Thyroid gland (tissue), 4 donors: ENCODE results near the gene MUSTN1. TPM values are rescaled to one million over a fixed set of nuclear protein-coding genes. Genes with fewer than 3 reads are reported as not detected.

Experiments used
- DNase-seq, 2 donors: peaks; one replicate each; pipeline ENCODE4 v3.0.0-alpha.2; 2019
- H3K27ac ChIP-seq, 3 donors: fragments of 200-600 bp; sonication (generic); 1 replicate in 2 of 3; 2 replicates in 1 of 3; pipeline ENCODE4 v1.5.1; 2016 to 2019; ENCODE audit warnings: mild to moderate bottlenecking in 1 of 3, moderate library complexity in 1 of 3
- H3K27me3 ChIP-seq: fragments of 200-600 bp; sonication (generic); one replicate; pipeline ENCODE4 v1.5.1; 2019
- H3K36me3 ChIP-seq, 2 donors: fragments of 200-600 bp; sonication (generic); one replicate each; pipeline ENCODE4 v1.5.1; 2016 to 2019
- H3K4me1 ChIP-seq, 2 donors: fragments of 200-600 bp; sonication (generic); one replicate each; pipeline ENCODE4 v1.5.1; 2017 to 2019
- H3K4me3 ChIP-seq, 3 donors: fragments of 200-600 bp; sonication (generic); replicated peaks in 1 of 3; 1 replicate in 2 of 3; 2 replicates in 1 of 3; pipeline ENCODE4 v1.5.1; 2016; ENCODE audit warnings: mild to moderate bottlenecking in 1 of 3
- H3K9me3 ChIP-seq: fragments of 200-600 bp; sonication (generic); one replicate; pipeline ENCODE4 v1.5.1; 2017
- POLR2A ChIP-seq, 2 donors: fragments of 450-650 bp; IDR thresholded peaks; one replicate each; pipeline ENCODE4 v1.6.1; 2017; ENCODE audit warnings: antibody characterized with exemption in 2 of 2, mild to moderate bottlenecking in 2 of 2, moderate library complexity in 1 of 2
- WGBS, 2 donors: methylation state at CpG; one replicate each; pipeline ENCODE4 v1.1.5; 2017; 5-methylcytosine and 5-hydroxymethylcytosine counted together
- intact Hi-C: fragments of 100-400 bp; cut with DNase I; formaldehyde crosslinking; loops from one replicate; pipeline ENCODE4 v1.15.1; 2023
- total RNA-seq, 4 donors: library from RNA; depleted of rRNA; stranded (reverse); fragments of >200 nt; gene quantifications; one replicate each; pipeline ENCODE4 v1.2.3, GENCODE V29; 2016
- TF ChIP-seq, protein P1 (sequence below), 6 experiments: fragments of 200-600 bp in 3 of 6; fragments of 450-650 bp in 3 of 6; sonication (generic) in 3 of 6; IDR thresholded peaks; one replicate each; pipeline ENCODE4 v1.5.1; 2016 to 2019; ENCODE audit warnings: antibody characterized with exemption in 6 of 6, mild to moderate bottlenecking in 2 of 6, inconsistent platforms in 1 of 6, moderate library complexity in 1 of 6

The MUSTN1 gene
- total RNA-seq, 4 donors from 2014 or later = 4.0 to 7.0 (median 6.7) TPM

DNA sequence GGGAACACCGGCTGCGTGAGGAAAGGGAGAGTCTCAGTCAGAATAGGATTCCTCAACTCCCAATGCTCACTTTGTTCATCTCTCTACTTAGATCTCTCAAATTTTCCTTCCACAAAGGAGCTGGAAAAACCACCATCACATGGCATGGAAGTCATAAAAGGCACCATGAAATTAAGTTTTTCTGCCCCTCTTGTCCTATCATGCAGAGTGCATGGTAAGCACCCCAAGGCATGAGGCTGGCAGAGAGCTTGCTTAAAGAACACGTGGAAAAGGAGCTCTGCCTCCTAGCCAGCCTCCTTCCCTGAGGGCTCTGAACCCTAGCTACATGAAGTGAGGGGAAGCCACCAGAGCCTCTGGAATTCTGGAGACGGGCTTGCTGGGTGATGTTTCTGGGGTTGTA, 44.8 kb upstream of the MUSTN1 start:
- Histone ChIP-seq H3K4me3 (no peak overlapping the region), H3K36me3 (no peaks in the 10 kb centered on the region), H3K27ac (no peak overlapping the region), H3K4me1 (peaks cover 7 to 9% of the 10 kb centered on the region in 2 donors), H3K27me3 (no peaks in the 10 kb centered on the region), H3K9me3 (no peaks in the 10 kb centered on the region)
- 94 to 97% methylated on average over 4 of the region's 4 CpGs for WGBS, 2 donors
- TF ChIP-seq, protein P1, sequence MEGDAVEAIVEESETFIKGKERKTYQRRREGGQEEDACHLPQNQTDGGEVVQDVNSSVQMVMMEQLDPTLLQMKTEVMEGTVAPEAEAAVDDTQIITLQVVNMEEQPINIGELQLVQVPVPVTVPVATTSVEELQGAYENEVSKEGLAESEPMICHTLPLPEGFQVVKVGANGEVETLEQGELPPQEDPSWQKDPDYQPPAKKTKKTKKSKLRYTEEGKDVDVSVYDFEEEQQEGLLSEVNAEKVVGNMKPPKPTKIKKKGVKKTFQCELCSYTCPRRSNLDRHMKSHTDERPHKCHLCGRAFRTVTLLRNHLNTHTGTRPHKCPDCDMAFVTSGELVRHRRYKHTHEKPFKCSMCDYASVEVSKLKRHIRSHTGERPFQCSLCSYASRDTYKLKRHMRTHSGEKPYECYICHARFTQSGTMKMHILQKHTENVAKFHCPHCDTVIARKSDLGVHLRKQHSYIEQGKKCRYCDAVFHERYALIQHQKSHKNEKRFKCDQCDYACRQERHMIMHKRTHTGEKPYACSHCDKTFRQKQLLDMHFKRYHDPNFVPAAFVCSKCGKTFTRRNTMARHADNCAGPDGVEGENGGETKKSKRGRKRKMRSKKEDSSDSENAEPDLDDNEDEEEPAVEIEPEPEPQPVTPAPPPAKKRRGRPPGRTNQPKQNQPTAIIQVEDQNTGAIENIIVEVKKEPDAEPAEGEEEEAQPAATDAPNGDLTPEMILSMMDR (IDR thresholded peaks at IDR 0.05) = no peak
- no peak for TF ChIP-seq POLR2A (IDR thresholded peaks at IDR 0.05)
- DNase-seq = no peak
- intact Hi-C loops = no loop called here

DNA sequence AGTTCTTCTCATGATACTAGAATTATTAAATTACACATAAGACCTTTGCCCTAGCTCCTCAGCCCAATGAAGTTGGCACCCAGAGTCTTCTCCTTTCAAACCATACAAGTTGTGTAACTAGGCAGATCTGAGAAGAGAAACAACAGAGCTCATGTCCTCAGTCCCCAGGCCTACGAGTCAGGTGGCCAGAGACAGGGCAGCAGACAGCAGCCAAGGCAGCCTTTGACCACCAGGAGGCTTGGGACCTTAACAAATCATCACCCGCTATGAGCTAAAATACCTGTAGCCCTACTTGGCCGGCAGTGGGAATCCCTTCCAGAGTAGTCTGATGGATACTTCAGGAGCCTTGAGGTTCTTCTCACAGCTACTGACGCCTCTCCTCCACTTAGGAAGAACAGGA, 44.3 kb upstream of the MUSTN1 start:
- intact Hi-C loops = no loop called here
- DNase-seq = no peak
- Histone ChIP-seq H3K4me1 (peaks cover 7 to 9% of the 10 kb centered on the region in 2 donors), H3K27ac (no peak overlapping the region), H3K4me3 (no peak overlapping the region), H3K9me3 (no peaks in the 10 kb centered on the region), H3K27me3 (no peaks in the 10 kb centered on the region), H3K36me3 (no peaks in the 10 kb centered on the region)
- WGBS, 2 donors = 68 to 86% methylated on average over 2 to 4 of the region's 4 CpGs
- no peak for TF ChIP-seq POLR2A (IDR thresholded peaks at IDR 0.05)
- TF ChIP-seq, protein P1 (IDR thresholded peaks at IDR 0.05) = no peak

DNA sequence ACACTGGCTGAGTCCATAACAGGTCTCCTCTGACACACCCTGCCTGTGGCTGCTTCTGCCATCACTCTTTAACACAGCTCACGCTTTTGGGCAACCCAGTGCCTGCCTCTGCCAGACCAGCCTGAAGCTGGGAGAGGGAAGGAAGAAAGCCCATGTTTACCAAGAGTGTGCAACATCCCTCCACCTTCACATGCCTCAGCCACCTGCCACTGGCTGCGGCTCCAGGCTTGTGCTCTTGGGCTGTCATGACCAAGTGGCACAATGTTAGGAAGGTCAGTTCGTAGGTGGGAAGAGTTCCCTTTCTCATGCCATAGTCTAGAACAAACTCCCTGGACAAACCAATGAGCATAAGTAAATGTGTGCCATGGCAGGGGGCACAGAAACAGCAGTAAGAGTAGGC, 42.3 kb upstream of the MUSTN1 start:
- Histone ChIP-seq H3K27me3 (no peaks in the 10 kb centered on the region), H3K4me1 (peaks cover 0 to 7% of the 10 kb centered on the region in 2 donors), H3K4me3 (no peak overlapping the region), H3K9me3 (no peaks in the 10 kb centered on the region), H3K27ac (no peak overlapping the region), H3K36me3 (no peaks in the 10 kb centered on the region)
- WGBS, 2 donors = 94 to 98% methylated on average over 3 of the region's 3 CpGs
- intact Hi-C loops = no loop called here
- no peak for DNase-seq
- TF ChIP-seq, protein P1 (IDR thresholded peaks at IDR 0.05) = no peak
- TF ChIP-seq POLR2A (IDR thresholded peaks at IDR 0.05) = no peak

DNA sequence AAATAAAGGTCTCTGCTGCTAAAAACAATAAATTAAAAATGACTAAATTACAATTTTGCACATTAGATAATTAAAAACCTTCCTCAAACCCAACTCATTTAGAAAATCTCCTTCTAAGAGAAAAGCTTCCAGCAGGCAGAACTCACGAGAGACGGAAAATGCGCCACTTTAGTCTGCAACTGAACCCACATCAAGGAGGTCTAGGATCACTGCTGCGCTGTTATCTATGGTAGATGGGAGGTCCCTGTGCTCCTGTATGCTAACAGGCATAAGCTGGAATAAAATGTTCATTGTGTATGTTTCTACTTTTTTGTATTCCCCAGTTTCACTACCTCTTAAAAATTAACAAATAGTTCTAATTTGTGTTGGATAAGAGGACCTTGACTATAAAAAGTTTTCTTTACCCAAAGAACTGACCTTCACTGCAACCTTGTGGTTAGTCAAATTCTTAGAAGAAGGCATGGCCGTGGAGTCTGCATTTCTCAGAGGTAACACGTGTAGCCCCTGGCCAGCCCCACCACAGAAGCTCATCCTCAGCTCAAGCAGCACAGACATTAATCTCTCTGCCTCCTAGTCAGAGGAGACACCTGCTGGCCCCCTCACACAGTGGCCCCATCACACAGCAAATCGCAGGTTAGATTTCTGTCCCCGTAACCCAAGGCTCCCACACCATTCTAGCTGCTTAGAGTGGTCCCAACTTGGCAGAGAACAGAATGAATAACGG, 40.2 kb upstream of the MUSTN1 start:
- Histone ChIP-seq H3K27me3 (no peaks in the 10 kb centered on the region), H3K4me3 (no peak overlapping the region), H3K36me3 (no peaks in the 10 kb centered on the region), H3K4me1 (peaks cover 0 to 4% of the 10 kb centered on the region in 2 donors), H3K27ac (no peak overlapping the region), H3K9me3 (no peaks in the 10 kb centered on the region)
- WGBS, 2 donors = 81 to 90% methylated on average over 9 of the region's 9 CpGs
- TF ChIP-seq, protein P1 (IDR thresholded peaks at IDR 0.05) = no peak
- no peak for TF ChIP-seq POLR2A (IDR thresholded peaks at IDR 0.05)
- intact Hi-C loops = no loop called here
- DNase-seq = no peak

DNA sequence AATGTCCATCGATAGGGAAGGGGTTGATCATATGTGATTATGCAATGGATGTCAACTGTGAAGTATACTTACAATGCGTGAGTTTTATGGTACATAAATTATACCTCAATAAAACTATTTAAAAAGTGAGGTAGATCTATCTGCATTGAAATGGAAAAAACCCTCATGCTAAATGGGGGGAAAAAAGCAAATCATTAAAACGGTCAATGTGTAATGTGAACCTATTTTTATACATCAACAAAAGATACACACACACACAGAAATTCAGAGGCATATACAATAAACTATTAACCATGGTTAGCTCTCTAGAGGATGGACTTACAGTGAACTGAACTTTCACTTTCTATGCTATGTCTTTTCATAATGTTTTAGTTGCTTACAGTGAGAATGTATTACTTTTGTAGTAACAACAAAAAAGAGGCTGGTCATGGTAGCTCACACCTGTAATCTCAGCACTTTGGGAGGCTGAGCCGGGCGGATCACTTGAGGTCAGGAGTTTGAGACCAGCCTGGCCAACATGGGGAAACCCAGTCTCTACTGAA, 39.4 kb upstream of the MUSTN1 start:
- Histone ChIP-seq H3K27ac (no peak overlapping the region), H3K4me3 (no peak overlapping the region), H3K27me3 (no peaks in the 10 kb centered on the region), H3K9me3 (no peaks in the 10 kb centered on the region), H3K36me3 (no peaks in the 10 kb centered on the region), H3K4me1 (peaks cover 0 to 4% of the 10 kb centered on the region in 2 donors)
- 84 to 95% methylated on average over 5 of the region's 5 CpGs for WGBS, 2 donors
- TF ChIP-seq, protein P1 (IDR thresholded peaks at IDR 0.05) = no peak
- TF ChIP-seq POLR2A (IDR thresholded peaks at IDR 0.05) = no peak
- intact Hi-C loops = no loop called here
- no peak for DNase-seq
